Activated CD8-positive, alpha-beta memory T cell treated with anti-CD3 and anti-CD28 coated beads for 24 hours (primary cell): Measurements from ENCODE around the gene SIRT4.
A peak's percentile ranks its signal among the peaks of the same experiment; 100 is the strongest.

ENCODE experiments used
- DNase-seq: peaks from one replicate; pipeline ENCODE4 v3.0.0-alpha.2; 2020

The SIRT4 gene

DNA sequence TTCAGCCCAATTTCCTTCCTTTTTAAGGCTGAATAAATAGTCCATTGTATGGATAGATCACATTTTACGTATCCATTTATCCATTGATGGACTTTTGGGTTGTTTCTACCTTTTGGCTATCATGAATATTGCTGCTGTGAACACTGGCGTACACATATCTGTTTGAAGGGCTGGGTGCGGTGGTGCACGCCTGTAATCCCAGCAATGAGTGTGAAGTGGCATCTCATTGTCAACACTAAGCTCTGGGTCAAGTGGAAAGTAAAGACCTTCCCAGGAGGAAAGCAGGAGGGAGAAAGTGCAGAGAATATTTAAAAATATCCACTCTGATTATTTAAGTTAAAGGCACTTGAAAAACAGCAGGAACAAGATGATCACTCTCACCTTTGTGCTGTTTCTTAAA lies 37.1 kb downstream of the SIRT4 start:
- no peak for DNase-seq

DNA sequence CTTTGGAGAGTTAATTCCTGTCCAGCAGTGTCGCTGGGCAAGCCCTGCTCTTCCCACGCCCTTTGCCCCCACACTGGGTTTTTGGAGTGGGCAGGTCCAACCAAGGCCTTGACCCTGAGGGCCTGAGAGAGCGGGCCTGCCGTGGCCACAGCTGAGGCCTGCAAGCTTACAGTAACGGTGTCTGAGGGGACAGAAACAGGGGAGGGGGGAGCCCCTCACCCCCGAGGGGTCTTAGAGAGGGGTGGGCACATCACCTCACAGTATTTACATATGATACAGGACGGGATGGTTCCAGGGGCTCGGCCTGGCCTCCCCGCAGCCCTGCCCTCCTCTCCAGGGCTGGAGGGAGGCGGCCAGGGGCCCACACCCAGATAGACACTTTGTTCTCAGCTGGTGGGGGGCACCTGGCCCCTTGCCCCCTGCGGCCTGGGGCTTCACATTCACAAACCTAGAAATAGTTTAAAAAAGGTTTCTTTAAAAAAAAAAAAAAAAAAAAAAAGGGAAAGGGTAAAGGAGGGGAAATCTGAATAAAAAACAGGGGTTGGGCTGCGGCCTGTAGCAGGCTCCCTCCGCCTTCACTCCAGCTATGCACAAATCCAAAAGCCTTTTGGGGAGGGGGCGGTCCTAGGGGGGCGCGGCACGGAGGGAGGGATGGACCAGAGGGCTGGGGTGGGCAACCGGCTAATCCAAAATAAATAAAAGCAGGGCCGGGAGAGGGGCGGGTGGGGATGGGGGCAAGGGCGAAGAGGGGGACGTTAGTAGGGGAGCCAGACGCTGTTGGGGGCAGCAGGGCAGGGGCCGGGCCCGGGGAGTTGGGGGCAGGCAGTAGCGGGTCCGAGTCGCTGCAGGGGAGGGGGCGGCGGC lies 40.3 kb downstream of the SIRT4 start:
- no peak for DNase-seq

DNA sequence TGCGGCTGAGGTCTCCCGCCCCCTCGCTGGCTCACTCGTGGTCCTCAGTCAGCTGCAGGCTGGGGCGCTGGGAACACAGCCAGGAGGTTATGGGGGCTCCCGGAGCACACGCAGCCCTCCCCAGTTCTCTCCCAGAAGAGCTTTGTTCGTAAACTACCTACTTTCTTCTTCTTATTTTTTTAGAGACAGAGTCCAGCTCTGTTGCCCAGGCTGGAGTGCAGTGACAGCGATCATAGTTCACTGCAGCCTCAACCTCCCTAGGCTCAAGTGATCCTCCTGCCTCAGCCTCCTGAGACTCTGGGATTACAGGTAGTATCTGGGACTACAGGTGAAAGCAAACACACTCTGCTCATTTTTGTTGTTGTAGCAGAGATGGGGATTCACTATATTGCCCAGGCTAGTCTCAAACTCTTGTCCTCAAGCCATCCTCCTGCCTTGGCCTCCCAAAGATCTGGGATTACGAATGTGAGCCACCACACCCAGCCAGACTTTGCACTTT lies 41.0 kb downstream of the SIRT4 start:
- DNase-seq: no peak

DNA sequence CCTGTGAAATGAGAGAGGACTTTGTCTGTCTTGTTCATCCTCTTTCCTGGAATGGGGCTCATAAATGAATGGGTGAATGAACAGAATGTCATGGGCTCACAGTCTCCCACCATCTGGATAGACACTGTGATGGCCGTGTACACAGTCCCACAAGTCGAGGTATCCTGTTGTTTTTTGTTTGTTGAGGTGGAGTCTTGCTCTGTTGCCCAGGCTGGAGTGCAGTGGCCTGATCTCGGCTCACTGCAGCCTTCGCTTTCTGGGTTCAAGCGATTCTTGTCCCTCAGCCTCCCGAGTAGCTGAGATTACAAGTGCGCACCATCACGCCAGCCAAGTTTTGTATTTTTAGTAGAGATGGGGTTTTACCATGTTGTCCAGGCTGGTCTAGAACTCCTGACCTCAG lies 41.6 kb downstream of the SIRT4 start:
- DNase-seq: no peak

DNA sequence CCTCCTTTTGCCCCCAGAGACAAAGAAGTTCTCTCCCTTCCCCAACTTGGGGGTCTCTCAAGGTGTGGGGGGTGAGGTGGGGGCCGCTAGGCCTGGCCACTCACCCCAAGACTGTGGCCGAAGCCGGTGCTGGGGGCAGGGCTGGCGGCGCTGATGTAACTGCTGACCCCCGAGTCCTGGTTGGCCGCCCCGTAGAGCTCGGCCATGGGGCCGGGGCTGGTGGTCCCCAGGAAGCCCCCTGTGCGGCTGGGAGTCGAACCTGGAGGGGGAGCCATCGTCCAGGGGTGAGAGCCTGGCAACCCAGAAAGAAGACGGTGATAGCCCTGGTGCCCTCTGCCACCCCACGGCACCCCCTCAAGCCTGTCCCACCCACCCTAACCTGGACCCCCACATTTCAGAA lies 43.9 kb downstream of the SIRT4 start:
- no peak for DNase-seq

DNA sequence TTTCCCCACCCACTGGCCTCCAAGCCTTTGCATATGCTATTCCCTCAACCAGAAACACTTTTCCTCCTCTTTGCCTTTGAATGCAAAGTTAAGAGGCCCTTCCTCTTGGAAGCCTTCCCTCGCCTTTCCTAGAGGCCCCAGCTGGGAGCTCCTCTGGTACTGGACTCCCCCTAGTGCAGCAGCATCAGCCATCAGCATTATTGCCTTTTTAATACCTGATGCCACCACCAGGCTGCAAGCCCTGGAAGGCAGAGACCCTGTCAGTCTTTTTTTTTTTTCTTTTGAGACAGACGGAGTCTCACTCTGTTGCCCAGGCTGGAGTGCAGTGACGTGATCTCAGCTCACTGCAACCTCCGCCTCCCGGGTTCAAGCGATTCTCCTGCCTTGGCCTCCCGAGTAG lies 44.6 kb downstream of the SIRT4 start:
- DNase-seq: no peak

DNA sequence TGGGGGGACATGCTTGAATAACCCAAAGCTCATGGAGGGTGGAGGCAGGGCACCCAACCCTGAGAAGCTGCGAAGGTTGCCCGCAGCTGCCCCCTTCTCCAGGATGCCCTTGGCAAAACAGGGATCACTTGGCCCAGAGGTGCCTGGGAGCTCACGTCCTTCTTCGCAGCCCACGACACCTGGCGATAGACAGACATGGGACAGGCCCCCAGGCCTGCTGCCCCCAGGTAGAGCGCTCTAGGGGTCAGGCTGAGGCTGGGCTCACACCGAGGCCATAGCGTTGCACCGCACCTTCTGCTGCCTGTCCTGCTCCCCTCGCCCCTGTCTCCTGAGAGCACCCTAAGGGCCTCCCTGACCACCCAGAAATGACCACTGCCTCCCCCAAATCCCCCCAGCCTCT lies 45.6 kb downstream of the SIRT4 start:
- no peak for DNase-seq

DNA sequence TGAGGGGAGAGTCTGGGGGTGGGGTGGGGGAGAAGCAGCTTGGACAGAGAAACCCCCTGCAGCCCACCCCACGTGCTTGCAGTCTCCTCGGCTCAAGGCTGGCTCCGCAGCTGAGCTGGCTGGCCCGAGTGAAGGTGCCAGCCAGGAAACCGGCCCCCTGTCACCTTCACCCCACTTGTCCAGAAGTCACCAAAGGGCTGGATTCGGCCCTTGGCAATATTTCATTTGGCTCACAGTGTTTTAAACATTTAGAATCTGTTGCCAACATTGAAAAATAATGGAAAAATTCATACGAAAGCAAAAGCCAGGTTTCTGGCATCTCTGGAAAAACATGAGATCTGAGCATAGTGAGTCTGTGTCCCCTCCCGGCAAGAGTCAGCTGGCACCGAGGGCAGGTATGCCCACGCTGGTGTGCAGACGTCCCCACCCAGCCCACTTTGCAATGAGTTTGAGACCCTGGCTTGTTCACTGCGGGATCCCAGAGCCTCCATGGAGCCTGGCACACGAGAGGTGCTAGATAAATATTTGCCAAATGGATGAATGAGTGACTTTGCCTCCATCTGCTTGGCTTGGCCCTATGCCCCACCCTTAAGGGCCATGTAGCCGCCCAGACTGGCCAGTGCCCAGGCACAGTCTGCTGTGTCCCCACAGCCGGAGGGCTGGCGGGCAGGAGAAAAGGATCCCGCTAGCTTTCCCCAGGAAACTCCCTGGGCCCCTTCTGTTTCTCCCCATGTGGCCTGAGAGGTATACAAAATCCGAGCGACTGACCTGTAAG lies 48.6 kb downstream of the SIRT4 start:
- DNase-seq: no peak

DNA sequence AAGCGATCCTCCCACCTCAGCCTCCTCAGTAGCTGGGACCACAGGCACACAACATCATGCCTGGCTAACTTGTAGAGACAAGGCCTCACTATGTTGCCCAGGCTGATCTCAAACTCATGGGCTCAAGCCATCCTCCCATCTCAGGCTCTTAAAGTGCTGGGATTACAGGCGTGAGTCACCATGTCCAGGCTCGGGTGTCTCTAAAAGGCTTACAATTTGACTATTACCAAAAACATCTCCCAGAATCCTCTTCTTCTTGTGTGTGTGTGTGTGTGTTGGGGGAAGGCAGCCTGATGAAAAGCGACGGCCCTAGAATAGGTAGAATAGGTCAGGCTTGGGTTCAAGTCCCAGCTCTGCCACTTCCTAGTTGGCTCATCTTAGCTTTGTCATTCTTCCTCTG lies 50.0 kb downstream of the SIRT4 start:
- DNase-seq: no peak

DNA sequence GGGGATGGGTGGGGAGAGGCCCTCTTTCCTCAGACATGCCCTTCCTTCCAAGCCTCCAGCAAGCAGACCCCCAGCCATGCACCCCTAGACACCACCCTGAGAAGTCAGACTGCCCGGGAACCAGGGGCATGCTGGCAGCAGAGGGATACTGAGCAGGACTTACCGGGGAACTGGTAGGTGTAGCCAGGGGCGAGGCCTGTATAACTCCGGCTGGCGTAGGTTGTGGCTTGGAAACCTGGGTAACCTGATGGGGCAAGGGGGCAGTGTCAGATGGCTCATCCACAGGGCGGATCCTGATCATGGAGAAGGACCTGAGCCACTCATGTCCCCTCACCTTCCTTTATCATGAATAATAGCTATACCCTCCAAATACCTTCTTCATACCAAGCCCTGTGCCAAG lies 51.0 kb downstream of the SIRT4 start:
- DNase-seq: no peak

DNA sequence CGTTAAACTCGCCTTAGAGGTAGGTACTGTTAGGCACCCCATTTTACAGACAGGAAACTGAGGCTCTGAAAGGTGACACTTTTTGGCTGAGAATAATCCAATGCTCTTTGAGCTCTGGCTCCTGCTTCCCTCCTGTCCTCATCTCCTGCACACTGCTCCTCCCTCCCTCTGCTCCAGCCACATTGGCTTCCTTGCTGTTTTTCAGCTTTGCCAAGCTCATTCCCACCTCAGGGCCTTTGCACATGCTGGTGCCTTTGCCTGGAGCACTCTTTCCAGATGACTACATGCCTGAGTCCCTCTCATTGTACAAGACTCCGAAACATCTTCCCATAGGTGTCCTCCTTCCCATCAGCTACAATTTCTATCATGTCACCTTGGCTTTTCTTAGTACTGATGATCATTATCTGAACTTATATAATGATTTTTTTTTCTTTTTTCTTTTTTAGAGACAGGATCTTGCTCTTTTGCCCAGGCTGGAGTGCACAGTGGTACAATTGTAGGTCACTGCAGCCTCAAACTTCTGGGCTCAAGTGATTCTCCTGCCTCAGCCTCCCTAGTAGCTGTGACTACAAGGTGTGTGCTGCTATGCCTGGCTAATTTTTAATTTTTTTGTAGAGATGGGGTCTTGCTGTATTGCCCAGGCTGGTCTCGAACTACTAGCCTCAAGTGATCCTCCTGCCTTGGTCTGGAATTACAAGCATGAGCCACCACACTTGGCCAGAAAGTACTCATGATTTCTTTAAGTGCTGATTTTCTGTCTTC lies 51.6 kb downstream of the SIRT4 start:
- DNase-seq: no peak

DNA sequence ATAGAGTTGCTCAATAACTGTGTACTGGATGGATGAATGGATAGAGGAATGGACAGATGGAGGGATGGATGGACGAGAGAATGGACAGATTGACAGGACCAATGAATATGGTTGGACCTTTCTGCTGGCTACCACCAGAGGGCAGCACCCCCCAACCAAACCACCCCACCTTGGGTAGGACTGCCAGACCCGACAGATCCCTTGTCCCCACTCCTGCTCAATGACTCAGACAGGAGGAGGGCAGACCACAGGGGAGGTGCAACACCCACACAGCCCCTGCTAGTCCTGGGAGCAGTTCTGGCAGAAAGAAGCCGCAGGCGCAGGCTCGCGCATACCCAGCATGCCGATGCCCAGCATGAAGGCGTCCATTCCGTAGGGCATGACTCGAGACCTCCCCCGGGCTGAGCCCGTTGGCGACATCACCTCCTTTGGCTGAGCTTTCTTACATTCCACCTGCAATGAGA lies 54.5 kb downstream of the SIRT4 start:
- DNase-seq: peak; percentile 89

DNA sequence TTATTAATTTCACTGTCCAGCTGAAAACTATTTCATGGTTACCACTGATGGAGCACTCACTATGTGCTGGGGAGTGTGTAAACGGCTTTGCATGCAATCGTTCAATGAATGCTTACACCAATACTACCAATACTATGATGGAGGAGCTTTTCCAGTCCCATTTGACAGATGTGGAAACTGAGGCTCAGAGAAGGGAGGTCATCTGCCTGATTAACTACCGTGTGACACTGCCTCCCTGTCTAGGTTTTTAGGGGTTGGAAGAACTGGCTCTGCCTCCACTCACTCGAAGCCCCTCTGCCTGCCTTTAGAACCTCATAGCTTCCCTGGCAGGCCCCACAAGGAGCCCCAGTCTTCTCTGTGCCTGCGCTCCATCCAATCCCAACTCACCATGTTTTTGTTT lies 55.0 kb downstream of the SIRT4 start:
- DNase-seq: no peak

DNA sequence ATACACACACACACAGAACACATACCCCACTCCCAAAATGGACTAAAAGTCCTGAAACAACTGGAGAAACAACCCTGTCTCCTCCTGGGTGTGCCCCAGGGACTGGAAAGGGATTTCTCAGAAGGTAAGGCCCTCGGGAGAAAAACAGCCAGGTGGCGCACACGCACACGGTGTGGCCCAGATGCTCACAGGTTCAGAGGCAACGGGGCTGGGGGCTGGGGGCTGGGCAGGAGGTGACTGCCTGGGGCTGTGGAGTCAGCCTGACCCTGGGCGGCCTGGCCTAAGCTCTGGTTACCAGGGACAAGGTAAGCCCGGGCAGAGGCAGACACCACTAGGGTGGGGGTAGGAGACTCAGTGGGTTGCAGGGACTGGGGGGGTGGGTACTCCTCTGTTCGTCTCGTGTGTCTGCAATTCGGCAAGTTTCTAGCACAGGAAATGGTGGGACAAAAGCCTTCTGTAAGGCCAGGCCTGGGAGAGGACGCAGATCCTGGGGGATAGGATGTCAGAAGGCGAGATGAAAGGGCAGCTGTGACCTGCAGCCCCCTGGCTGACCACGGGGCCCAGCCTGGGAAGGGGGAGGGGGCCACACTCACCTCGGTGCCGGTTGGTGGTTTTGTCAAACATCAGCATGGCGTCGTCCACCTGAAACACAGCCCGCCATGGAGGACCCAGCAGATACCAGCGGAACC lies 56.4 kb downstream of the SIRT4 start:
- DNase-seq: no peak

DNA sequence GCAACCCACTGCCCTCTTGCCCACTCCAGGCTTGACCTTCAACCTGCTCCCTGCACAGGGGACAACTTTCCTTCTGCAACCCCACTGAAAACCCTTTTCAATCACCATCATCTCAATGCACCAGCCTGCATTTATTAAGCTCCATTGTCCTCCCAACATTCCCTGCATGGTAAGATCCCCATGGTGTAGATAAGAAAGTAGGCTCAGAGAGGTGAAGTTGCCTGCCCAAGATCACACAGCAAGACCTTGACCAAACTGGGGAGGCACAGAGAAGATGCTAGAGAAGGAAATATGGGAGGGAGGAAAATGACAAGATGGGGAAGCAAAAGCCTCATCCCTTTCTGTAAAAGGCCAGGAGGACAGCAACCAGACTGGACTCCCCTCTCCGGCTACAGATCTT lies 57.0 kb downstream of the SIRT4 start:
- no peak for DNase-seq

DNA sequence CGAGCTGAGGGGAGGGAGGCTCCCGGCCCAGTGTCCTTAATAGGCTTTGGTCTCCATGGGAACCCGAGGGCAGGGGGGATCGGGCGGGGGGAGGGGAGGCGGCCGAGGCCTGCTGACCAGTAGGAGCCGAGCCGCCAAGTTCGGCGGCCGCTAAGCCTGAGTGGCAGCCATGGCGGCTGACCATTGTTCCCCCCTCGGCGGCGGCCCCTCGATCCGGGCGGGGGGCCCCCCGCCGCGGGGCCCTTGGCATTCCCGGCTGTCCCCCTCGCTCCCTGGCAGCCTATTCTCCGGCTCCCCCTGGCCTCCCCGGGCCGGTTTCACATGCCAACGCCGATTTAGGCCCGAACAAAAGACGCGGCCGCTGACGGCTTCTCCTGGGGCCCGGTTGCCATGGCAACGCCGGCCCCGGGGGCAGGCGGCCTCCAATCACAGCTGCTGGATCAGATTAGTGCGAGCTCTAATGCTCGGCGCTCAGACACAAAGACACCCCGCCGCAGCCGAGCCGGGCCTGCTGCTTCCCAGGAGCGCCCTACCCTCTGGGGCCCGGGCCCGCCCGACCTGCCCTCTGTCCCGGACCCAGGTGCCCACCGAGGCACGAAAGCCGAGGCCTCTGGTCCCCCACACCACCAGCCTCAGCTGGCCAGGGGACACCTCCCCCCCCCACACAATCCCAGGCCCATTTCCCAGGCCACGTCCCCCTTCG lies 59.5 kb downstream of the SIRT4 start:
- DNase-seq: no peak
